Measurements from ENCODE around the gene TTLL10. TPM values are rescaled to one million over a fixed set of nuclear protein-coding genes. Genes with fewer than 3 reads are reported as not detected.

TTLL10 gene
- polyA plus RNA-seq, 1 donor (not counting 4 experiments of a cell fraction or from before 2014, with no cell fraction given): not detected

DNA sequence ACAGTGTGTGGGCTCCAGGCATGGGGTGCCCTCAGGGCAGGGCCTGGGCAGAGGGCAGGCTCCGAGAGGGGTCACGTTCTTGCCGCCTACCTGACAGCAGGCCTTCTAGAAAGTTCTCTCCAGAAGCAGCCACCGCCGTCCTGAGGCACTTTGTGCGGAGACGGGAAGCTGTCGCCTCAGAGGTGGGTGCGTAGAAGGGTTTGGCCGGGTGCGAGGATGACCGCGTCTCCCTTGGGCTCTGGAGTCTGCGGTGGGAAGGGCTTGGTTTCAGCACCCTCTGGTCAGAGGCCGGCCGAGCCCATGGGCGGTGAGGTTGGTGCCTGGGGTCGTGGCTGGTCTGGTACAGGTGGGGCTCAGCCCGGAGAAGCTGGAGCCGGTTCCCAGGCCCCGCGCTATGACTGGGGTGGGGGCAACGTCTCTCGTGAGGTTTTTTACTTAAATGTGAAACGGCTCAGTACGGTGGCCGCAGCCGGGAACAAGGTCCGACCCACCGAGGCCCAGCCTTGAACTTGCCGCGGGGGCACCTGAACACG, 10.1 kb upstream of the TTLL10 start:
- Histone ChIP-seq H3K27me3 (ENCODE audit: control insufficient read depth, extremely low read depth, insufficient read depth, low read length) (no peaks in the 10 kb centered on the region), H3K9me1 (ENCODE audit: control insufficient read depth, extremely low read depth, insufficient read depth, low read length) (no peaks in the 10 kb centered on the region), H3K4me3 (ENCODE audit: control insufficient read depth in 2 of 3, extremely low read depth in 1 of 3, insufficient read depth in 2 of 3, low read depth in 1 of 3, low read length in 3 of 3) (peak overlapping the region; percentile 83 to 98 (median 92)), H3K9me3 (ENCODE audit: control insufficient read depth, low read depth, low read length) (no peaks in the 10 kb centered on the region), H4K20me1 (ENCODE audit: control insufficient read depth, extremely low read depth, insufficient read depth, low read length) (peaks cover 7% of the 10 kb centered on the region), H3K9ac (ENCODE audit: control insufficient read depth, extremely low read depth, insufficient read depth, low read length) (peak overlapping the region; percentile 96), H3K4me1 (ENCODE audit: control insufficient read depth, extremely low read depth, insufficient read depth, low read length) (peaks cover 11% of the 10 kb centered on the region), H3K79me2 (ENCODE audit: control insufficient read depth, insufficient read depth, low read length) (peaks cover 52% of the 10 kb centered on the region), H3K36me3 (ENCODE audit: control insufficient read depth in 2 of 2, extremely low read depth in 1 of 2, insufficient read depth in 2 of 2, low read length in 2 of 2) (peaks cover 0 to 3% of the 10 kb centered on the region in 2 experiments), H3K4me2 (ENCODE audit: control insufficient read depth, extremely low read depth, insufficient read depth, low read depth, low read length) (peak overlapping the region; percentile 99), H3K27ac (ENCODE audit: control insufficient read depth, insufficient read depth, low read length) (peak overlapping the region; percentile 95), H2AFZ (ENCODE audit: control insufficient read depth, low read length) (peak overlapping the region; percentile 78)
- no peak for FAIRE-seq
- dilution Hi-C loops (cut with MboI; ENCODE audit: extremely low pct_ligation_motif_present, low sequenced_read_pairs): no loop called here
- TF ChIP-seq EZH2 (IDR thresholded peaks at IDR 0.05; ENCODE audit: low read length): no peak
- TF ChIP-seq, protein P1, sequence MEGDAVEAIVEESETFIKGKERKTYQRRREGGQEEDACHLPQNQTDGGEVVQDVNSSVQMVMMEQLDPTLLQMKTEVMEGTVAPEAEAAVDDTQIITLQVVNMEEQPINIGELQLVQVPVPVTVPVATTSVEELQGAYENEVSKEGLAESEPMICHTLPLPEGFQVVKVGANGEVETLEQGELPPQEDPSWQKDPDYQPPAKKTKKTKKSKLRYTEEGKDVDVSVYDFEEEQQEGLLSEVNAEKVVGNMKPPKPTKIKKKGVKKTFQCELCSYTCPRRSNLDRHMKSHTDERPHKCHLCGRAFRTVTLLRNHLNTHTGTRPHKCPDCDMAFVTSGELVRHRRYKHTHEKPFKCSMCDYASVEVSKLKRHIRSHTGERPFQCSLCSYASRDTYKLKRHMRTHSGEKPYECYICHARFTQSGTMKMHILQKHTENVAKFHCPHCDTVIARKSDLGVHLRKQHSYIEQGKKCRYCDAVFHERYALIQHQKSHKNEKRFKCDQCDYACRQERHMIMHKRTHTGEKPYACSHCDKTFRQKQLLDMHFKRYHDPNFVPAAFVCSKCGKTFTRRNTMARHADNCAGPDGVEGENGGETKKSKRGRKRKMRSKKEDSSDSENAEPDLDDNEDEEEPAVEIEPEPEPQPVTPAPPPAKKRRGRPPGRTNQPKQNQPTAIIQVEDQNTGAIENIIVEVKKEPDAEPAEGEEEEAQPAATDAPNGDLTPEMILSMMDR (optimal IDR thresholded peaks at IDR 0.05 in 1 of 3, IDR thresholded peaks at IDR 0.05 in 1 of 3, conservative IDR thresholded peaks at IDR 0.05 in 1 of 3; ENCODE audit: extremely low read depth in 1 of 3, insufficient read depth in 2 of 3, low read length in 3 of 3): no peak
- no peak for DNase-seq (ENCODE audit: low read depth, low spot score)

DNA sequence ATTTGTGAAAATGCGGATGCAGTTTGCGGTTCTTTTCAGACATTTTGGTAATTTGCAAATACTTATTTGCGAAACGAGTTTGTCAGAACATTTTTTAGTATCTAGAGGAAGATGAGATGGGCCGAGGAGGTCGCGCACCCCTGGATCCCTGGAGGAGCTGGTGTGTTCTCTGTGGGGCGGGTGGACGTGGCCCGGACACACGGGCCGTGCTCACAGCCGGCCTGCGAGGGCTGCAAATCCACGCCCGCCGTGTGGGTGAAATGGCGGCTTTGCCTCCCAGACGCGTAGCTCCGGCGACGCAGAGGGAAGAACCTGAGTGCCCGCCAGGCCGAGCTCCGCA, 9.3 kb upstream of the TTLL10 start:
- DNase-seq (ENCODE audit: low read depth, low spot score) (no peak), FAIRE-seq (no peak)
- Histone ChIP-seq H3K9me1 (ENCODE audit: control insufficient read depth, extremely low read depth, insufficient read depth, low read length) (no peaks in the 10 kb centered on the region), H3K4me2 (ENCODE audit: control insufficient read depth, extremely low read depth, insufficient read depth, low read depth, low read length) (peak overlapping the region; percentile 99), H3K9me3 (ENCODE audit: control insufficient read depth, low read depth, low read length) (no peaks in the 10 kb centered on the region), H3K4me3 (ENCODE audit: control insufficient read depth in 2 of 3, extremely low read depth in 1 of 3, insufficient read depth in 2 of 3, low read depth in 1 of 3, low read length in 3 of 3) (peak overlapping the region; percentile 83 to 98 (median 92)), H3K79me2 (ENCODE audit: control insufficient read depth, insufficient read depth, low read length) (peaks cover 52% of the 10 kb centered on the region), H3K27me3 (ENCODE audit: control insufficient read depth, extremely low read depth, insufficient read depth, low read length) (no peaks in the 10 kb centered on the region), H3K27ac (ENCODE audit: control insufficient read depth, insufficient read depth, low read length) (peak overlapping the region; percentile 95), H2AFZ (ENCODE audit: control insufficient read depth, low read length) (no peak overlapping the region), H3K36me3 (ENCODE audit: control insufficient read depth in 2 of 2, extremely low read depth in 1 of 2, insufficient read depth in 2 of 2, low read length in 2 of 2) (peaks cover 0 to 3% of the 10 kb centered on the region in 2 experiments), H4K20me1 (ENCODE audit: control insufficient read depth, extremely low read depth, insufficient read depth, low read length) (peaks cover 7% of the 10 kb centered on the region), H3K9ac (ENCODE audit: control insufficient read depth, extremely low read depth, insufficient read depth, low read length) (peak overlapping the region; percentile 96), H3K4me1 (ENCODE audit: control insufficient read depth, extremely low read depth, insufficient read depth, low read length) (peaks cover 11% of the 10 kb centered on the region)
- dilution Hi-C loops (cut with MboI; ENCODE audit: extremely low pct_ligation_motif_present, low sequenced_read_pairs): no loop called here
- TF ChIP-seq, protein P1 (optimal IDR thresholded peaks at IDR 0.05 in 1 of 3, IDR thresholded peaks at IDR 0.05 in 1 of 3, conservative IDR thresholded peaks at IDR 0.05 in 1 of 3; ENCODE audit: extremely low read depth in 1 of 3, insufficient read depth in 2 of 3, low read length in 3 of 3): no peak
- TF ChIP-seq EZH2 (IDR thresholded peaks at IDR 0.05; ENCODE audit: low read length): no peak

All from keratinocyte (primary cell).